ENCODE results near the gene ACTRT3.

DNA sequence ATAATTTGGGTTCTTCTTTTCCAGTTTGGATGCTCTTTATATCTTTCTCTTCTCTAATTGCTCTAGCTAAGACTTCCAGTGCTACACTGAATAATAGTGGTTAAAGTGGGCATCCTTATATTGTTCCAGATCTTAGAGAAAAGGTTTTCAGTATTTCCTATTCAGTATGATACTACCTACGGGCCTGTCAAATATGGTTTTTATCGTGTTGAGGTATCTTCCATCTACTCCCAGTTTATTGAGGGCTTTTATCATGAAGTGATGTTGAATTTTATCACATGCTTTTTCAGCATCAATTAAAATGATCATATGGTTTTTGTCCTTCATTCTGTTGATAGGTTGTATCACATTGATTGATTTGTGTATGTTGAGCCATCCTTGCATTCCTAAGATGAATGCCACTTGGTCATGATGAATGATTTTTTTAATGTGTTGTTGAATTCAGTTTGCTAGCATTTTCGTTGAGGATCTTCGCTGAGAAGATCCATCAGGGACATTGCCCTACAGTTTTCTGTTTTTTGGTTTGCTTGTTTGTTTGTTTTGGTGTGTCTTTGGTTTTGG lies 46.3 kb upstream of the ACTRT3 start:
- TF ChIP-seq, protein P1, sequence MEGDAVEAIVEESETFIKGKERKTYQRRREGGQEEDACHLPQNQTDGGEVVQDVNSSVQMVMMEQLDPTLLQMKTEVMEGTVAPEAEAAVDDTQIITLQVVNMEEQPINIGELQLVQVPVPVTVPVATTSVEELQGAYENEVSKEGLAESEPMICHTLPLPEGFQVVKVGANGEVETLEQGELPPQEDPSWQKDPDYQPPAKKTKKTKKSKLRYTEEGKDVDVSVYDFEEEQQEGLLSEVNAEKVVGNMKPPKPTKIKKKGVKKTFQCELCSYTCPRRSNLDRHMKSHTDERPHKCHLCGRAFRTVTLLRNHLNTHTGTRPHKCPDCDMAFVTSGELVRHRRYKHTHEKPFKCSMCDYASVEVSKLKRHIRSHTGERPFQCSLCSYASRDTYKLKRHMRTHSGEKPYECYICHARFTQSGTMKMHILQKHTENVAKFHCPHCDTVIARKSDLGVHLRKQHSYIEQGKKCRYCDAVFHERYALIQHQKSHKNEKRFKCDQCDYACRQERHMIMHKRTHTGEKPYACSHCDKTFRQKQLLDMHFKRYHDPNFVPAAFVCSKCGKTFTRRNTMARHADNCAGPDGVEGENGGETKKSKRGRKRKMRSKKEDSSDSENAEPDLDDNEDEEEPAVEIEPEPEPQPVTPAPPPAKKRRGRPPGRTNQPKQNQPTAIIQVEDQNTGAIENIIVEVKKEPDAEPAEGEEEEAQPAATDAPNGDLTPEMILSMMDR (IDR thresholded peaks at IDR 0.05; ENCODE audit: insufficient read depth, low read depth, low read length): no peak
- TF ChIP-seq EZH2 (IDR thresholded peaks at IDR 0.05; ENCODE audit: insufficient read depth, low read length): no peak
